Femur (tissue), 1 donor: ENCODE data around the gene MIR17HG.

ENCODE experiments used
- DNase-seq: peaks from one replicate; pipeline ENCODE4 v3.0.0-alpha.2; 2017

MIR17HG gene

DNA sequence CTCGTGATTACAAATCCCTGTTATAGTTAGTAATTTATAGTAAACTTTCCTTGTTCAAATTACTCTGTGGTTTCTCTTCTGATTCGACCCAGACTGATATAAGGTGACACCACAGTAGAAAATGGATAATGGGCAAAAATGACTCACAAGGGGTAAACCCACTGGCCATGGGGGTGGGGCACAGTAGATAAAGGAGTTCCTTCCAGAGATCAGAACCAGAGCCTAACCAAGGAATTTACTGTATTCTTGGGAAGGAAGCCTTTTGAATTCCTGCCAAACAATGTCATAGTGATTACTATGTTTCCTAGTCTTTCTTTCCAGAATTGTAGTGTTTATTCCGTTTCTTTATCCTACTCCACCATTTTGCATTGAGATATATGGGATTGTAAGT is 21.9 kb downstream of the MIR17HG start:
- no peak for DNase-seq

DNA sequence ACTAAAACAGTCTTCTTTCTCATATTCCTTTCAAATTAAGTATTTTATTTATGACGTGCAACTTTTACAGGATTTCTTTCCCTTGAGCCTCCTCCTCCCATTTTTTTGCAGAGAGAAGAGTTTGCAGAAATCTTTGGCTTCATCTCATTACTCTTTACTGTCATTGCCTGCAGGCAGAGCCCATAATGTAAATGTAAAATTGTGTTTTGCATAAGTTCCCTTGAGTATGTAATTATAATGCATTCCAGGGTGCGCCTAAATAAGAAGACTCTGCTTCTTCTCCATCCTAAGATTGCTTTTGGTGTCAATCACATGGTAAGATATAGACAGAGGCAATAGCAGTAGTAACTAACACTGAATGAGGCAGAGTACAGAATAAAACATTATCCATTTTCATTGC is 23.0 kb downstream of the MIR17HG start:
- DNase-seq: no peak

DNA sequence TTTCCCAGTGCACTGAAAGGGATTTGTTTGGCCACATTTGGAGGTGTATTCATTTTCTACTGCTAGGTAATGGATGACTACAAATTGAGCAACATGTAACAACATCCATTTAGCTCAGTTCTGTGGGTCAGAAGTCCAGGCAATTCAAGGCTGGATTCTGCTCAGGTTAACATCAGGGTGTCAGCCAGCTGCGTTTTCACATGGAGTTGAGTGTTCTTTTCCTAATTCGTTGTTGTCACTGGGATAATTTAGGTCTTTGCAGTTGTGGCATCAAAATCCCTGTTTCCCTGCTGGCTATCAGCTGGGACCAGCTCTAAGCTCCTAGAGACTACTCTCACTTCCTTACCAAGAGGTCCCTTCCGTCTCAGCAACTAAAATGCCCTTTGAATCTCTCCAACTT is 25.4 kb downstream of the MIR17HG start:
- no peak for DNase-seq

DNA sequence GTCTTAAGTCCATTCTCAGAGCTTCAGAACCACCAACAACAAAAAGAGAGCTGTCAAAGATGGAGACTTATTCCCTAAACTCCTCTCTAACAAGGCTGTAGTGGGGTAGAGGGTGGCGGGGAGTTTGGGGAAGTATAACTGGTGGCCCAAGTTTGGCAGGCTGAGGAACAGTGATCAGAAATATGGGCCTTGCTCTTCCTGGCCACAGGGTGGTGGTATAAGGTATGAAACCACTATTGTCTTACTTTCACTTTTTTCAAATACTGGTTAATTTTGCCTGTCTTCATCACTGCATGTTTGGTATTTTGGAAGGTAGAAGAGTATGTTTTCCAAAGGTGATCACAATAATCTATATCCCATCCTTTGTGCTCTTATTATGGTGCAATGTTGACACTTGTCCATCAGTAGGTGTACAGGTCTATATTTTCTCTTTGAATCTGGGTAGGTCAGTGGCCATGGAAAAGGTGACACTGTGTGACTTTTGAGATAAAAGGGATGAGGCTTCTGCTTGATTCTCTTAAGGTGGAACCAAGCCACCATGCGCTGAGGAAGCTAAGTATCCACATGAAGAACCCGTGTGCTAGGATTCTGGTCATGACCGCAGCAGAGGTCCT is 27.7 kb downstream of the MIR17HG start:
- DNase-seq: no peak

DNA sequence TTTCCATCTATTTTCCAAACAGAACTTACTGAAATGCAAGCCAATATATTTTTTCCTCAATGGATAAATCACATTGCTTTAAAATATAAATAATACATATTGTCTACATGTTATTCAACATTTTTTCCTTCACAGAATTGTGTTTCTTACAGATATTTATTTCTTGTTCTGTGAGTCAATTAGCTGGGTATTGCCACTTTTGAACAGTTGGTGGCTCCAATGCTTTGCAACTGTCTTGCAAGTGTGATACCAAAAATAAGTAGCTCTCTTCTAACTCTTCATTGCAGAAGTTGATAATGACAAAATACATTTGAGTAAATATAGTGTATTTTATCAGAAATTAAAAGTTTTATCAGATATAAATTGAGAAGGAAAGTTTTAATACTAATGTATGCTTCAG is 33.9 kb downstream of the MIR17HG start:
- DNase-seq: no peak

DNA sequence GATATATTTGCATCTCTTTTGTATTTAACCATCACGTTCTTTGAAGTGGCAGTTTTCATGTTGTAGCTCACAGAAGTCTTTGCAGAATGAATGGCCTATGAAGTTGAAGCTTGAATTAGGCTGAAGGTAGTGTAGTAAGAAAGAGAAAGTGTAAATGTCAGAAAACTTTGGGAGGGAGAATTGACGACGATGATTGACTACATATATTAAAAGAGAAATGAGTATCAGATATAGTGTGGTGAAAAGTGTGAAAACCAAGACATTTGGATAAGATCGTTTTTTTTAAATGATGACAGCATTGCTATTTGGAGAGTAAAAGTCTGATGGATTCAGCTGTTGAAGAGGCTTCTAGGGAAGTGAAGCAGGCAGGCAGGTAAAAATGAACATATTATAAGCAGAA is 36.3 kb downstream of the MIR17HG start:
- DNase-seq: no peak

DNA sequence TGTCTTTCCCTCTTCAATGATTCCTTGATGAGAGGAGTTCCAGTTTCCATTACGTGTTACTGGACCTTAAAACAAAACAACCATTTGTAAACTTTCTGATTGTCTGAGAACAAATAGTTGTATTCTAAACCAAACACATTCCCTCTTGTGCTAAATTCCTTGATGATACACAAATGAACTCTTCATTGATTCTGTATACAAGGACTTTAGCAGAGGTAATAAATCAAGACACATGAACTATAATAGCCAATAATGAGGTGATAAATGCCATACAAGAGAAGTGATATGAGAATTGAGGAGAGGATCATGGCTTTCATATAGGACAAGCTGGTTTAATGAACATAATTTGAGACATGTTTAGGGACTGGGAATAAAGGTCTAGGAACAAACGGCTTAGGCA is 37.4 kb downstream of the MIR17HG start:
- no peak for DNase-seq

DNA sequence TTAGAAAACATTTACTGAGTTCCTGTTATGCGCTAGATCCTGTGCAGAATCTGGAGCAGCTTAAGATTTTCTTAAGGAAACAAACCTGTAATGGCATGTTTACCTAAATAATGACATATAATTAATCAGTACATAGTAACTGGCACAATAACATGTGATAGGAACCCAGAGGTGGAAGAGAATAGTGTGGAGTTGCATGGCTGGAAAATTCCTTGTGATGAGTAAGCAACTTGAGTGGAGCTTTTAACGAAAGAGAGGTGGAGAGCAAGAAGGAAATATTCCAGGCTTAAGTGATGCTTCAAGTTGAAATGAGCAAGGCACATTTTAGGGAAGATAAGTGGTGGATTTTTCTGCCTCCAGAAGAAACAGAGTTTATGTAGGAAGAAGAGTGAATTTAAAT is 41.7 kb downstream of the MIR17HG start:
- no peak for DNase-seq

DNA sequence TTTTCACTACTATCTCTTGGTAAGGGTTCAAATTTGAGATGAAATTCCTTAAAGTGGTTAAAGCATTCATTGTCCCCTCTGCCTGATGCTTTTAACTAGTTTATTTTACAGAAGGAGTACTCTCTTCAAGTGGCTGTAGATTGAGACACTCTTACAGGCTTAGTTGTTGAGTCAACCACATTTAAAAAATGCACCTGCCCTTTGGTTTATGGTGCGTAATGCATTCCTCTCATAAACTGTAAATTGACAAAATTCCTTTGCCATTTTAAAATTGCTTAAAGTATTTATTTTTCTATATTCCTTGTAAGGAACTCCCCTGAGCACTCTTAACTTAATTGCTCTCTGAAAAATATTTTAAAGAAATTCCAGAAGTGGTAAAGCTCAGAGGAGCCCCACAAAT is 50.1 kb downstream of the MIR17HG start:
- DNase-seq: no peak

DNA sequence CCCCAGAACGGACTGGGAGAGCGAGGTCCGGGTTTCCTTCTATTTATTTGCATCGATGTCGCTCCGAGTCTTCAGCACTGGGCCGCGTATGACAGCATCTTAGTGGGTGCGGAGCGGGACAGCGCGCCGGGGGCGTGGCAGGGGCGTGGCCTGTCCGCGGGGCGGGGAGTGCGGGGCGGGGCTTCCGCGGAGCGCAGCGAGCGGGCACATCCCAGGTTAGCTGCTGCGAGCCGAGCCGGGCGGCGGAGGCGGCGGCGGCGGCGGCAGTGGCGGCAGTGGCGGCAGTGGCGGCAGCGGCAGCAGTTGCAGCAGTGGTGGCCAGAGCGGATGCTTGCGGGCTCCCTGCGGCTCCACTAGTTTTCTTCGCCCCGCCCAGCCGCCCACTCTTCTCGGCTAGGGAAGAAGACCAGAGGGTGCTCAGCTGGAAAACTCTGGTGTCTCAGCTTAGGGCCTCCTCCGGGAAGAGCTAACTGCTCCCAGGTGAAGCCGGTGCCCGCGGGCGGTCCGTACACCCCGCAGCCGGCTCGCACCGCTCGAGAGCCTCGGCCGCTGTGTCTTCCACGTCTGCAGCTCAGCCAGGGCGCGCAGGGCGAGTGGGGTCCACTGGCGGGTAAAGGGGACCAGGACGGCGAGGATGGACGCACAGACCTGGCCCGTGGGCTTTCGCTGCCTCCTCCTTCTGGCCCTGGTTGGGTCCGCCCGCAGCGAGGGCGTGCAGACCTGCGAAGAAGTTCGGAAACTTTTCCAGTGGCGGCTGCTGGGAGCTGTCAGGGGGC is 51.1 kb downstream of the MIR17HG start, which contains the start of gene GPC5:
GPC5 (plus strand) TSS at position 209 of the 776 bp plus-strand sequence.
- peak; percentile 86 for DNase-seq

DNA sequence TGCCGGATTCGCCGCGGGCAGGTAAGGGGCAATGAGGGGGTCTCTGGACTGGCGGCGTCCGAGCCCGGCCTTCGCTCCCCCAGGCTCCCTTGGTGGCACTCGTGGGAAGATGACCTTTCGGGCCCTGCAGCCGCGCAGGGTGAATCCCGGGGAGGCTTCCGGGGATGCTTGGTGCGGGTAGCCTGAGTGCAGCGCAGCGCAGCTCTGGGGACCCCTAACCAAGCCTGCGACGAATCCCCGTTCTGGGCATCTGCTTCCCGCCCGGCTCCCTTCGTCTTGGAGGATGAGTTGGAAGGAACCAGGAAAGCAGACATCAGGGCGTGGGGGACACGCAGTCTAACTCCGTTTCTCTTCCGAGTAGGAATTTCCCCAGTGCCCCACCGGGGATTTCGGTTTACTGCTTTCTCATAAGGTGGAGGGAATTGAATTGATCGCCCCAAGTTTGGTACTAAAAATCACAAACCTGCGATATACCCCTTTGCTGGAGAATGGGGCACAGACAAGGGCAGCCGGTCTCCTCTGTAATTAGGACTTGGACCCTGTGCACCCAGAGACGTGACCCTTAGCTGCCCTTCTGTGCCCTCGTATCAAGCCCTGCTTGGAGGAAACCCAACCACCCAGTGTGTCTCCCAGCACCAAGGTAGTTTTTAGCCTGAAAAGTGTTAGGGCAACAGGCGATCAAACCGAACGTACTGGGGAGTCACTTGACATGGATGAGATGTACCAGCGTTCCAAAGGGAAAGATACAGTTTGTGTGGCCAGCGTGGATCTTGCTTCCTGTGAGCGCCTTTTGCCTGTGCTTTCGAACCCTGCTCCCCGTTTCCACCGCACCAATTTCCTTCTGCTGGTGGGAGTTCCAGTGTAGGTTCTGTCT is 51.9 kb downstream of the MIR17HG start:
- peak; percentile 17 for DNase-seq

DNA sequence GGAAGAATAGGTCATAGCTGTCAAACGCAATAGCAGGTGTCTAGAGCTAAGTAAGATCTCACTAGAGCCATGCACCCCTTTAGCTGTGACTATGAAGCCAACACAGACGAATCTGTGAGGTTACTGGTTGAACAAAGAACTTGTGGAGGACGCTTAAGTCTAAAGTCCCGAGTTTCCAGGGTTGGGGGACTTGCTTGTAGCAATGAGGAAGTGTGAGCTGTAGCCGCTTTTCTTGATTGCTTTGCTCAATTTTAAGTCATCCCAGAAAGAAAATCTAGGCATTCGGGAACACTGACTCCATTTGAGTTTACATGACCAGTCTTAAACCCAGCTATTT is 52.5 kb downstream of the MIR17HG start:
- no peak for DNase-seq

DNA sequence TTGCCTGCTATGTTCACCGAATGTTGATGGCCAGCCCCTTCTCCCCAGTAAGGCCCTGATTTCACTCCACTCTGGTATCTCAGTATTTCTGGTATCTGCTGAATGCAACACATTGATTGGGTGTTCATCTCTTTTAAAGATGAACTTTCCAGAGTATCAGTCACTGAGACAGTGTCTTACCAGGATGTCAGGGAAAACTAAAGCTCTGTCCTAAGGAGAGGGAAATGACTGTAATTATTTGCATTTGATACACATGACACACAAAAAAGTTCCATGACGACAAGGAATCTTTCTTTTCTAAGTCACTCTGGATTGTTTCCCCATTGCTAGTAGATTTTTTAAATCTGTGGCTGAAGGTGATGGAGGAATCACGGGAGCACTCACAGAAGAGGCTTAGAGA is 53.2 kb downstream of the MIR17HG start:
- DNase-seq: no peak

DNA sequence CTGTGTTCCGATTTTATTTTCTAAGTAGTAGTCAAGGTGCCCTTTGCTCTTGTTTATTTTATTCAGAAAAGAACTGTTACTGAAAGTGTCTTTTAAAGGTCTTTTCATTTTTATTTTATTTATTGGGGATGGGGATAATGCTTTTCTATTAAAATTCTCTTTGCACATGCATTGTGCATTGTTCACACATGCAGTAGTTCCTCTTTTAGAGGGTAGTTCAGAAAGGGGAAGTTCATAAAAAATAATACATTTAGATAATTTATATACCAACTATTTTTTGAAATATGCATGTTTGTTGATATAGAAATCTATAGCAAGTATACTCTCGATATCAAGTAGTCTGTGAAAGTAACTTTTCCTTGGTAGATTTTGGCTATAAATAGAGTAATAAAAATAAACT is 54.4 kb downstream of the MIR17HG start:
- DNase-seq: no peak
